Stimulated activated CD8-positive, alpha-beta memory T cell treated with anti-CD3 and anti-CD28 coated beads, Interleukin-12 subunit alpha, Interleukin-12 subunit beta, amount 100 ng/mL, for 24 hours (primary cell): ENCODE measurements around the gene PSMB9.

Experiments used
- DNase-seq: peaks from one replicate; pipeline ENCODE4 v3.0.0-alpha.2; 2020; ENCODE audit errors: extremely low read depth

Gene PSMB9

DNA sequence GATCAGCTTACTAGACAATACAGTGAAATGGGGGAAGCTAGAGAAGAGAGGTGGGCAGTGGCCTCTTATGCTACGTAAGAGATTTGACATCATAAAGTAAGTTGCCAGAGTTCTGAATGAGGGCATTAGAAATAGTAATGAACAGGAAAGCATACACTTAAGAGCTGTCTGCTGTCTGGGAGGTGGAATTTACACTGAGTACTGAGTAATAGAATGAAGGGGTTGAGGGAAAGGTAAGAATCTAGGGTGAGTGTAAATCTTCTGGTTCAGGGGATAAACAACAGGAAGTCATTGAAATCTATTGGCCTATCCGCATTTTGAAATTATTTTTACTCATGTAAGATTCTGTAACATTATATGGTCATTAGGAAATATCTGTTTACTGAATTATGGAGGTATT is 51.1 kb downstream of the PSMB9 start:
- no peak for DNase-seq

DNA sequence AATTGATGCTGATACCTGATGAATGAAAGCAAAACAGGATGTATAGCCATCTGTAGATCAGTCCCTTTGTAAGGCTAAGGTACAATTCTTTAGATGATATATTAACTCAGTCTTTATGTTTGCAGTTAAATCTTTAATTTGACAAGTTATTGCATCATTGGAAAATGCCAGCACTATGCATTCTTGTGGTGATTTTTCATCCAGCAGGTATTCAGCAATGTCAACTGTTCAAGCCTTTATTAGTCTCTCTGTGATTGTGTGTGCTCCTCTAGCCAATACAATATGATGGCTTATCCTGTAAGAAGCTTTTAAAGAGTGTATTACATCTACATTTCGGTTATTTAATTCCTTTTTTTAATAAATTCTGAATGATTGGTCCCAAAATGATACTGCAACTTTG is 52.5 kb downstream of the PSMB9 start:
- no peak for DNase-seq

DNA sequence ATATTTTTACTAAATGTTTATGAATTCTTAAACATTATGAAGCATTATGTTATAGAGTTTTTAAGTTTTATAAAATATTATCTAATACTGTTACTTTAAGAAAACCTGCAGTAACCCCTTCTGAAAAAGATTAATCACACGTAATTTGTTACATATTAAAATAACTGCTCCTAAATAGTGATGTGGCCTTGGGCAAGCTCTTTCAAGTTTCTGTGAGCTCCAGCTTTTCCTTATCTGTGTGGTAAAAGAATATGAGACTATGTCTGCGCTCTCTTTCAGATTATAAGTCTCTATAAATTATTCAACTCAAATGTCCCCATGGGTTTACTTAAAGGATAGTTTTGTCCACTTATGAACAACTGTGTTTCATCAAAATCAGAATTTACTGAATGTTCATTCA is 54.9 kb downstream of the PSMB9 start:
- no peak for DNase-seq
